Stimulated activated memory B cell treated with anti-CD40 and anti-IgM and Interleukin-4, amounts not matched to agents 10 μg/mL and 1 μg/mL and 100 μg/mL, for 72 hours (primary cell): Measurements from ENCODE around the gene PTPN13.

ENCODE experiments used
- ATAC-seq: fragments of 150-1000 bp; cut with Tn5 transposase; 2 replicates; pipeline ENCODE4 v1.10.0; 2021
- H3K27ac Mint-ChIP-seq: one replicate; pipeline ENCODE4 v1.8.0; 2022; ENCODE audit warnings: mild to moderate bottlenecking, mixed read lengths
- H3K27me3 Mint-ChIP-seq: one replicate; pipeline ENCODE4 v1.8.0; 2022; ENCODE audit warnings: mixed read lengths
- H3K36me3 Mint-ChIP-seq: one replicate; pipeline ENCODE4 v1.8.0; 2022; ENCODE audit warnings: mixed read lengths
- H3K4me1 Mint-ChIP-seq: one replicate; pipeline ENCODE4 v1.8.0; 2022; ENCODE audit warnings: mixed read lengths
- H3K4me3 Mint-ChIP-seq: one replicate; pipeline ENCODE4 v1.8.0; 2022; ENCODE audit warnings: mild to moderate bottlenecking, moderate library complexity, mixed read lengths
- H3K9me3 Mint-ChIP-seq: one replicate; pipeline ENCODE4 v1.8.0; 2022; ENCODE audit warnings: mixed read lengths

The PTPN13 gene

GRCh38 chr4:86825511-86825910 lies 231.4 kb downstream of the PTPN13 start:
- no peaks in the 10 kb centered on the region for H3K9me3 Mint-ChIP-seq
- H3K27ac Mint-ChIP-seq: no peak overlapping the region
- H3K27me3 Mint-ChIP-seq: no peaks in the 10 kb centered on the region
- no peaks in the 10 kb centered on the region for H3K4me1 Mint-ChIP-seq
- no peak for ATAC-seq
- no peak overlapping the region for H3K4me3 Mint-ChIP-seq
- no peaks in the 10 kb centered on the region for H3K36me3 Mint-ChIP-seq

- Mint-ChIP-seq H3K27me3 (no peaks in the 10 kb centered on the region), H3K4me3 (no peak overlapping the region), H3K4me1 (no peaks in the 10 kb centered on the region), H3K9me3 (no peaks in the 10 kb centered on the region), H3K27ac (no peak overlapping the region), H3K36me3 (no peaks in the 10 kb centered on the region)
- no peak for ATAC-seq
These were observed 237.4 kb downstream of the PTPN13 start for GRCh38 chr4:86831262-86832130.

DNA sequence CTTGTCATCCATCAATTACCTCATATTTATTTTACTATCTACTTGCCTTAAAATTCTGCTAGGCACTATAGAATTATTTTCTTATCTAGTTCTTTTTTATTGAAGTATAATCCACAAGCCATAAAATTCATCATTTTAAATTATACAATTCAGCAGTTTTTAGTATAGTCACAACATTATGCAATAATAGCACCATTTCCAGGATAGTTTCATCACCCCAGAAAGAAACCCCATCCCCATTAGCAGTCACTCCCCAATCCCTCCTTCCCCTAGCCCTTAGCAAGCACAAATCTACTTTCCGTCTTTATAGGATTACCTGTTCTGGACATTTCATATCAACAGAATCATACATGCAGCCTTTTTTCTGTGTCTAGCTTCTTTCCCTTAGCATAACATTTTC lies 239.5 kb downstream of the PTPN13 start:
- no peaks in the 10 kb centered on the region for H3K9me3 Mint-ChIP-seq
- no peaks in the 10 kb centered on the region for H3K4me1 Mint-ChIP-seq
- no peak for ATAC-seq
- no peaks in the 10 kb centered on the region for H3K27me3 Mint-ChIP-seq
- H3K36me3 Mint-ChIP-seq: no peaks in the 10 kb centered on the region
- H3K27ac Mint-ChIP-seq: no peak overlapping the region
- no peak overlapping the region for H3K4me3 Mint-ChIP-seq

- Mint-ChIP-seq H3K9me3 (no peaks in the 10 kb centered on the region), H3K27me3 (no peaks in the 10 kb centered on the region), H3K4me1 (no peaks in the 10 kb centered on the region), H3K27ac (no peak overlapping the region), H3K36me3 (no peaks in the 10 kb centered on the region), H3K4me3 (no peak overlapping the region)
- no peak for ATAC-seq
These were observed 240.8 kb downstream of the PTPN13 start for GRCh38 chr4:86834901-86835300.

DNA sequence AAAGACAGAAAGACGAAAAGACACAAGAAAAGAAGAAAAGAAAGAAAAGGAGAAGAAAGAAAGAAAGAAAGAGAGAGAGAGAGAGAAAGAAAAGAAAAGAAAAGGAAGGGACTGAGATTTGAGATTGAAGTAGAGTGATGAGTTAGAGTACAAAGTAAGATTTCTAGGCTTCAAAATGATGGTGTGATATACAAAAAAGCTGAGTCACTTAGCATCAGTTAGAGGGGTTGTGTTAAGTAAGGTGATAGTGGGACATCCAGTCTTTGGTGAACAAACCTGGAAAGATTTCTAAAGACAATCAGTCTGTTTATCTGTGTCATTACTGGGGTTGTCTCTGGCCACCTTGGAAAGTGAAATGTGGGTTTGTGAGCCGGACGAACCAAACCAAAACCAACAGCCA lies 241.6 kb downstream of the PTPN13 start:
- H3K4me1 Mint-ChIP-seq: no peaks in the 10 kb centered on the region
- H3K9me3 Mint-ChIP-seq: no peaks in the 10 kb centered on the region
- no peaks in the 10 kb centered on the region for H3K36me3 Mint-ChIP-seq
- H3K4me3 Mint-ChIP-seq: no peak overlapping the region
- H3K27me3 Mint-ChIP-seq: no peaks in the 10 kb centered on the region
- no peak for ATAC-seq
- no peak overlapping the region for H3K27ac Mint-ChIP-seq

GRCh38 chr4:86837691-86838503 lies 243.8 kb downstream of the PTPN13 start:
- Mint-ChIP-seq H3K27me3 (no peaks in the 10 kb centered on the region), H3K4me1 (no peaks in the 10 kb centered on the region), H3K9me3 (no peaks in the 10 kb centered on the region), H3K27ac (no peak overlapping the region), H3K4me3 (no peak overlapping the region), H3K36me3 (no peaks in the 10 kb centered on the region)
- no peak for ATAC-seq

GRCh38 chr4:86840858-86841257 lies 246.7 kb downstream of the PTPN13 start:
- Mint-ChIP-seq H3K36me3 (no peaks in the 10 kb centered on the region), H3K4me3 (no peak overlapping the region), H3K27ac (no peak overlapping the region), H3K9me3 (no peaks in the 10 kb centered on the region), H3K27me3 (peaks cover 8% of the 10 kb centered on the region), H3K4me1 (no peaks in the 10 kb centered on the region)
- ATAC-seq: no peak

GRCh38 chr4:86841309-86841708 lies 247.2 kb downstream of the PTPN13 start:
- Mint-ChIP-seq H3K27me3 (peaks cover 8% of the 10 kb centered on the region), H3K36me3 (no peaks in the 10 kb centered on the region), H3K27ac (no peak overlapping the region), H3K9me3 (no peaks in the 10 kb centered on the region), H3K4me1 (no peaks in the 10 kb centered on the region), H3K4me3 (no peak overlapping the region)
- no peak for ATAC-seq

GRCh38 chr4:86845593-86845992 lies 251.5 kb downstream of the PTPN13 start:
- Mint-ChIP-seq H3K36me3 (no peaks in the 10 kb centered on the region), H3K4me3 (no peak overlapping the region), H3K27me3 (peaks cover 17% of the 10 kb centered on the region), H3K4me1 (no peaks in the 10 kb centered on the region), H3K27ac (no peak overlapping the region), H3K9me3 (peaks cover 3% of the 10 kb centered on the region)
- no peak for ATAC-seq

DNA sequence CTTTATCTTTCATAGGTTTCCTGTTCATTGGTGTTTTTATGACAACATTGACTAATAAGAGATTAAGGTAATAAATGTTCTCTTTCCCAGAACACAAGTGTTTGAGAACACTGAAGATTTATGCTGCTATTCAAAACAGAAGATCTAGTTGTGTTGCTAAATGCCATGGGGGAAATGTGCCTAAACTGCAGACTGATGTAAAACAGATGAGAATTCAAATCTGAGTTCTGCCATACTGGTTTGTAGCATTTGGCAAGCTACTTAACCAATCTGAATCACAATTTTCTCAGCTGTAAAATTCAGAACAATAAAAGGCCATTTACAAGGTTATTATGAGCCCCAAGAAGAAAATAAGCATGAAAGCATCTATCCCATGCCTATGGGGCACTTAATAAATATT lies 252.8 kb downstream of the PTPN13 start:
- no peaks in the 10 kb centered on the region for H3K36me3 Mint-ChIP-seq

GRCh38 chr4:86847571-86847970 lies 253.5 kb downstream of the PTPN13 start:
- no peak for ATAC-seq
- Mint-ChIP-seq H3K4me3 (no peak overlapping the region), H3K36me3 (no peaks in the 10 kb centered on the region), H3K9me3 (peaks cover 5% of the 10 kb centered on the region), H3K27me3 (peaks cover 18% of the 10 kb centered on the region), H3K27ac (no peak overlapping the region), H3K4me1 (no peaks in the 10 kb centered on the region)

More for the DNA sequence above, 252.8 kb downstream of the PTPN13 start:
- ATAC-seq: no peak
- Mint-ChIP-seq H3K27ac (no peak overlapping the region), H3K4me1 (no peaks in the 10 kb centered on the region), H3K9me3 (peaks cover 5% of the 10 kb centered on the region), H3K27me3 (peaks cover 18% of the 10 kb centered on the region), H3K4me3 (no peak overlapping the region)

- Mint-ChIP-seq H3K4me3 (no peak overlapping the region), H3K9me3 (peaks cover 5% of the 10 kb centered on the region), H3K4me1 (no peaks in the 10 kb centered on the region), H3K36me3 (no peaks in the 10 kb centered on the region), H3K27ac (no peak overlapping the region), H3K27me3 (peaks cover 18% of the 10 kb centered on the region)
- no peak for ATAC-seq
These were observed 254.0 kb downstream of the PTPN13 start for GRCh38 chr4:86848136-86848535.

- Mint-ChIP-seq H3K27ac (no peak within 1 kb of the TSS), H3K4me3 (no peak within 1 kb of the TSS), H3K36me3 (no peaks in the 10 kb centered on the region), H3K4me1 (no peaks in the 10 kb centered on the region), H3K27me3 (peaks cover 18% of the 10 kb centered on the region), H3K9me3 (peaks cover 5% of the 10 kb centered on the region)
- no peak for ATAC-seq
These were observed 254.9 kb downstream of the PTPN13 start, which contains the start of gene SLC10A6 for GRCh38 chr4:86848732-86849619. Gene SLC10A6 (minus strand): TSS chr4:86849384. CDS start chr4:86849115, 269 bp downstream.

GRCh38 chr4:86853209-86853608 lies 259.1 kb downstream of the PTPN13 start:
- H3K27ac Mint-ChIP-seq: no peak overlapping the region
- peaks cover 10% of the 10 kb centered on the region for H3K27me3 Mint-ChIP-seq
- no peaks in the 10 kb centered on the region for H3K4me1 Mint-ChIP-seq
- peaks cover 5% of the 10 kb centered on the region for H3K9me3 Mint-ChIP-seq
- ATAC-seq: no peak
- H3K4me3 Mint-ChIP-seq: no peak overlapping the region
- no peaks in the 10 kb centered on the region for H3K36me3 Mint-ChIP-seq

DNA sequence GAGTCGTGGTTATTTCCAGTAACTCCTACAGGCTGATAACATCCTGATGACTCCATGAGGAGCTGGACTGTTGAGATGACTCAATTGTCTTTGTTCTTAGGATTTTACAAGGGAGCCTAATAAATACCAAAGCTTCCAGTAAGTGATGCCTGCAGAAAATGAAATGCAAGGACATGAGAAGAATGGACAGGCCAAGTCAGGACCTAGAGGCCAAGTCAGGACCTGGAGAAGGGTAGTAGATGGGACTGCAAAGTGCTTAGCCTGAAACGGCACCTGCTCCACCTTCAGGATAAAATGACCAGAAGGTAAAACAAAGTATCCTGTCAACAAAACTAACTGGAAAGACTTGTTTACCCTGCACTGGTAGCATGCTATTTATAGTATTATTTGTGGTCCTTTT lies 261.5 kb downstream of the PTPN13 start:
- Mint-ChIP-seq H3K4me3 (no peak overlapping the region), H3K9me3 (peaks cover 2% of the 10 kb centered on the region), H3K36me3 (no peaks in the 10 kb centered on the region), H3K4me1 (no peaks in the 10 kb centered on the region), H3K27me3 (peaks cover 1% of the 10 kb centered on the region), H3K27ac (no peak overlapping the region)
- no peak for ATAC-seq
